Right forelimb (tissue), 1 donor: ENCODE results near the gene HTRA3.
"Not testable (repeated sequence)": the region's sequence is repeated elsewhere in the genome, so short reads cannot be mapped to it uniquely, and the experiment has no call there.

Experiments
- DNase-seq: peaks from one replicate; pipeline ENCODE4 v3.0.0-alpha.2; 2018

HTRA3 gene

DNA sequence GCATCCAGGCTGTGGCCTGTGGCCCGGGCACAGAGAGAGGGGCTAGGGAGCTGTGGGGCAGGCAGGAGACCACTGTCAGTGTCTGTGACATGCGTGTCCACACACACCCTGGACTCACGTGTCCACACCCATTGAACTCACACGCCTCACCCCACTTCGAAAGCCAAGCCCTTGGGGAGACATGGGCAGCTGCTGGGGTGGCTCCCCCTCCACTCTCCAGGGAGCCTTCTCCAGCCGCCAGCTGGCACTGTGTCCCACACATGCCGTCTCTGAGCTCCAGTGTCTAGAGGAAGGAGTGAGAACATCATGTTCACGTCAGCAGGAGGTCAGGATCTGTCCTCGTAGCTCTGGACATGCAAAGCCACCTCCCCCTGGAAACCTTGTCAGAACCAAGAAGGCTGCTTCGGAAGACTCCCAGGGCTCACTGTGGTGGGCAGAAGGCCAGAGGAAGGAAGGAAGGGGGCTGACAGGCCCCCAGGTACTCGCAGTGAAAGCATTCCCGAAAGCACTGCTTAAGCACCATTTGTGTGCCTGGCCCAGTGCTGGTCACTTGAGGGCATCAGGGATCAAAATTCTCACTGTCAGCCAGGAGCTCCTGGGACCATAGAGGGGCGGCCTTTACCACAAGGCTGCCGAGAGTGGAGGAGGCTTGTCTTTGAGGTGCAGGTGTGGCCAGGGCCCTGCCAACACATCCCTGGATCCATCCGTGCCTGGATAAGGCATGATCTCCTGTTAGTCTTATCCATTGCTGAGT, 61.4 kb downstream of the HTRA3 start:
- DNase-seq = peak; percentile 47

GRCh38 chr4:8331575-8331955, 62.0 kb downstream of the HTRA3 start:
- DNase-seq = no peak

GRCh38 chr4:8332038-8332857, 62.7 kb downstream of the HTRA3 start:
- DNase-seq = peak; percentile 20

GRCh38 chr4:8332891-8333331, 63.4 kb downstream of the HTRA3 start:
- no peak for DNase-seq

DNA sequence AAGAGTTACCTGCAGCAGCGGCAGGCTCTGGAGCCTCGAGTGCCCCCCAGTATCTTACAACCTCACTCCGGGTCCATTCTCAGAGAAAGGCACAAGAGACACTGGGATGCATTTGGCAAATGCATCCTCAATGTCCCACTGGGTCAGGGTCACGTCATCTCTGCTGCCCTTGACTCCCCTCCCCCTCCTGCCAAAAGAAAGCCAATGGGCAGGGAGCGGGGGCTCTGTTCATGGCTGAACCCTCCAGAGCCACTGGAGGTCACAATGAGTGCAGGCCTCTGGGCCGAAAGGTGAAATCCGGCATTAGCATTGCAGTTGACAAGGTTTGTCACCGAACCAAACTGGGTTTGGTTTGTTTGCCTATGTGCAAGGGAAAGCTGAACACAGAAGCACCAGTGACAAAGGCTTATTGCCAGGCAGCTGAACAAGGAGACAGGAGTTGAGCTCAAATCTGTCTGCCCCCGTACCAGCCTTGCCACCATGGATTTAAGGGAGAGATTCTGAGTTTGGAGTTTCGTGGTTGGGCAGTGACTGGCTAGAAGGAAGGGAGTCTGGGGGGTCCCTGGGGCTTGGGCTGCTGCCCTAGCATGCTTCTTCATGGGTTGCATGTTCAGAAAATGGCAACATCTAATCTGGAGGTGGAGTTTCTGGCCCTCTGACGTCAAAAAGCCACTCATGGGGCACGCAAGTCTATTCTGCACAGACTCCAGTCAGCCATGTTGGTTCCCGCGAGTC, 64.3 kb downstream of the HTRA3 start:
- DNase-seq = peak; percentile 22

DNA sequence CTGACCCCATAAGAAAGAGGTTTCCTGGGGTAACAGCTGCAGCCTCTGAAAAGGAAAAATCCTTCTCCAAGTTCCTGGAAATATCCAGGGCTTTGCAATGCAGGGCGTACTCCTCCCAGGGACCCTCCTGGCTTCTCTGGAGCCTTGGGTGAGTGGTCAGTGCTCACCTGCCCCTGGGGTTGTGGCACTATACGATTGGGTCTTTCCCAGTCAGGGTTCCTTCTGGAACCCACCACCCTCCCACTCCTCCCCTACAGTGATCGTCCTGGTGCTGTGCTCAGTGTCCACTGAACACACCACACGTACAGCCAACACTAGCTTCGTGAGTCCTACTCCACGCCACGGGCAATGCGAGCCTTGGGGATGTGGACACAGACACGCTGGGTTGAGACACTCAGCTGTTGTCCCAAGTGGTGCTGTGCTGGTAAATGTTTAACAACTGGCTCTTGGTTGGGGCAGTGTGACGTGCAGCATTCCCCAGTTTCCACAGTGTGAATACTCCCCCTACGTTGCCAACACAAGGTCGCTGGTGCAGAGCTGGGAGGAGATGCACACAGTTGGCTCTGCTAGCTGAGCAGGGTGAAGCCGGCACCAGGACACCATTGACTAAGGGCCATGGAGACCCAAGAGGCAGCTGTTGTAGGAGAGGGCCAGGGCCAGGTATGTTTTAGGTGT, 65.4 kb downstream of the HTRA3 start:
- peak; percentile 33 for DNase-seq

DNA sequence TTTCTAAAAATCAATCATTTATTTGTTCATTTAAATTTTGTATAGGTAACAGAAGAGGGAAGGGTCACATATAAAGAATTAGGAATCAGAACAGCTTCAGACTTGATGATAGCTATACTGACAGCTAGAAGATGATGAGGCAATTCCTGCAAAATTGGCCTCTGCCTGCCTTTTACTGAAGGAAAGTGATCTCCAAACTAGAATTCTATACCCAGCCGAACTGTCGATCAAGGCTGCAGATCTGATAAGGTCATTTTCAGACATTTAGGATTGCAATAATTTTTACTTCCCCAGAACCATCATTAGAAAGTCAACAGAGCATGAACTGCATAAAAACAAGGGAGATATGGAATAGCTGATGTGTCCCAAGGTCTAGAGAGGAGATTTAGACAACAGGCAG, 66.3 kb downstream of the HTRA3 start:
- no peak for DNase-seq

DNA sequence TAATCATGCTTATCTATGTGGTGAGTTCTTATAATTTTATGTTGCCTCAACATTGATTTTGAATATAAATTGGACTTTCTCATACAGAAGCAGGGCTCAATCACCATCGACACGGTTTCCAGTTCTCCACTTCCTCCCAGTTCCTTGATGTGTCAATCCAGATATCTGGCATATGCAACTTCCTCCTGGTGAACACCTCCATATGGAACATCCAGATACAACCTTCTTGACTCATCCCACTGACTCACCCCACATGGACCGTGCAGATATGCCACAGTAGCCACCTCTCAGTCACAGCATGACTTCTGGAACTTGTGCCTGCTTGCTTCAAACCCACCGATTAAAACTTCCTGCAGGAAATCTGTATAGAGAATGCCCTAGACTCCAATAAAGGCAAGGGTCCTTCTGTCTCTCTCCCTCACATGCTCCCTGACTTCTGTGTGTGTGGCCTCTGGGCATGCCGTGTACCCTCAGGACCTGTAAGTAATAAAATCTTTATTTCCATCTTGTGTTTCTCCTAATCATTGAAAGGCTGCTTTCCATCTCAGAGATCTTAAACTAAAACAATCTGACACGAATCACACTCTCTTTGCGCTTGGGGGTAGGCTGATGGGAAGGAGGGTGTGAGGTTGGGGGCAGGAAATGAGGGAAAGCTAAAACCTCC, 67.0 kb downstream of the HTRA3 start:
- DNase-seq = peak; percentile 16

DNA sequence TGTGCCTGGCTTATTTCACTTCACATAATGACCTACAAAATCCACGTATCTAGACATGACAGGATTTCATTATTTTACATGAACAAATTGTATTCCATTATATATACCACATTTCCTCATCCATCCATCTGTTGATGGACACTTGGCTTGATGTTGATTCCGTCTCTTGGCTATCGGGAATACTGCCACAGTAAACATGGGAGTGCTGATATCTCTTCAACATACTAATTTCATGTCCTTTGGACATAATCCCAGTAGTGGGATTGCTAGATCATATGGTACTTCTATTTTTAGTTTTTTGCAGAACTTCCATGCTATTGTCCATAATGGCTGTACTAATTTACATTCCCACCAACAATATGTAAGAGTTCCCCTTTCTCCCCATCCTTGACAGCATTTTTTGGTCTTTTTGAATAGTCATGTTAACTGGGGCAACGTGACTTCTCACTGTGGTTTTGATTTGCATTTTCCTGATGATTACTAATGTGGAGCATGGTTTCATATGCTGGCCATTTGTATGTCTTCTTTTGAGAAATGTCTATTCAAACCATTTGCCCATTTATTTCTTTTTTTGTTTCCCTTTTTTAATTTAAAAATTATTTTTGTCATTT, 68.9 kb downstream of the HTRA3 start:
- peak; percentile 6 for DNase-seq

DNA sequence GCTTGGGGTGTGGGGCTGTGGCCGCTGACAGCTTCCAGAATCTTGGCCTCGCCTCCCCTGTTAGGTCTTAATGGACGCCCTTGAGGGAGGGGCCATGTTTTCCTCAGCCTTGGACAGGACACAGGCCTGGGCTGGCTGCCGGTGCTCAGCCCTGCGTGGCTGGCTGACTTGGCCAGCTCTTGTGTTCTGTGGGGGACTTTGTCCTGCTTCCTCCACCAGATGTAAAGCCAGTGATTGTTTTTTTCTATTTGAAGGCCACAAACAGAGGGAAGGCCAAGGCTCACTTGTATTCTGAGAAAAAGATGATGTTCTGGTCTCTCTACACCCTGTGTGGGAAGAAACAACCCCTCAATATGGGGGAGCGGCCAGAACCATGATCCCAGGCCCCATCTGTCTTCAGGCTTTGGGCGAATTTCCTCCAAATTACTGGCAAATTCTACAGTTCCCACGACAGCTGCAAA, 71.3 kb downstream of the HTRA3 start:
- DNase-seq = peak; percentile 90

- not testable (repeated sequence) for DNase-seq
These were observed 71.7 kb downstream of the HTRA3 start for GRCh38 chr4:8341281-8341680.

DNA sequence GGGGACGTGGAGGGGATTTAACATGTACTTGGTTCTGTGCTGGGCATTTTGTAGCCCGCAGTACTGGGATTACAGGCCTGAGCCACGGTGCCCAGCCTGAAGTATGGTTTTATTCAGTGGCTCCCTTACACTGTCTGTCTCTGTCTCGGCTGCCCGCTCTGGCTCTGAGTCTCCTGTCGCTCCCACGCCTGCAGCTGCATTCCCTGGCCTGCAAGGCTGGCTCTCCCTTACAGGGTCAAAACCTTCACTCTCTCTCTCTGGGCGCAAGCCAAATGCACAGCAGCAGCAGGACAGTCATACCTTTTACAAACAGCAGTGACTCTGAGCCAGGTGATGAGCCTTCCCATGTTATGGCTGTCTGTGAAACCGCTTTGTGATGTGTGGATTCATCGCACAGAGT, 72.1 kb downstream of the HTRA3 start:
- DNase-seq = peak; percentile 63

- peak; percentile 43 for DNase-seq
These were observed 73.2 kb downstream of the HTRA3 start for GRCh38 chr4:8342651-8343261.

- DNase-seq = peak; percentile 56
These were observed 73.9 kb downstream of the HTRA3 start for GRCh38 chr4:8343262-8343966.

DNA sequence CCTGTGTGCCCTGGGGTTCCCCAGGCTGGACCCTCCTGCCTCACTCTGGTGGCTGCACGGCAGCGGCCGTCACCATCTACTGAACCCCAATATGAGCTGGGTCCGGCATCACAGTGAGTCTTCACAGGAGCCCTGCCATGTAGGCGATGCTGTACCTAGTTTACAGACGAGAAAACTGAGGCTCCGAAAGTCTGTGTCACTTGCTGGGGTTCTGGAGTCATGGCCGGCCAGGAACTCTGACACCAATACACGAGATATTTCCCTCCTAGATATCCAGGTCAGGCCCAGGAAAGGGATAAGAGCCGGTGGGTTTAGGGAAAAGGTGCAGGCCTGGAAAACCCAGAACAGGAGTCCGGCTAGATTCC, 74.4 kb downstream of the HTRA3 start:
- DNase-seq = no peak

GRCh38 chr4:8344377-8344776, 74.8 kb downstream of the HTRA3 start:
- DNase-seq = peak; percentile 37

GRCh38 chr4:8345053-8345945, 75.7 kb downstream of the HTRA3 start:
- peak; percentile 36 for DNase-seq

DNA sequence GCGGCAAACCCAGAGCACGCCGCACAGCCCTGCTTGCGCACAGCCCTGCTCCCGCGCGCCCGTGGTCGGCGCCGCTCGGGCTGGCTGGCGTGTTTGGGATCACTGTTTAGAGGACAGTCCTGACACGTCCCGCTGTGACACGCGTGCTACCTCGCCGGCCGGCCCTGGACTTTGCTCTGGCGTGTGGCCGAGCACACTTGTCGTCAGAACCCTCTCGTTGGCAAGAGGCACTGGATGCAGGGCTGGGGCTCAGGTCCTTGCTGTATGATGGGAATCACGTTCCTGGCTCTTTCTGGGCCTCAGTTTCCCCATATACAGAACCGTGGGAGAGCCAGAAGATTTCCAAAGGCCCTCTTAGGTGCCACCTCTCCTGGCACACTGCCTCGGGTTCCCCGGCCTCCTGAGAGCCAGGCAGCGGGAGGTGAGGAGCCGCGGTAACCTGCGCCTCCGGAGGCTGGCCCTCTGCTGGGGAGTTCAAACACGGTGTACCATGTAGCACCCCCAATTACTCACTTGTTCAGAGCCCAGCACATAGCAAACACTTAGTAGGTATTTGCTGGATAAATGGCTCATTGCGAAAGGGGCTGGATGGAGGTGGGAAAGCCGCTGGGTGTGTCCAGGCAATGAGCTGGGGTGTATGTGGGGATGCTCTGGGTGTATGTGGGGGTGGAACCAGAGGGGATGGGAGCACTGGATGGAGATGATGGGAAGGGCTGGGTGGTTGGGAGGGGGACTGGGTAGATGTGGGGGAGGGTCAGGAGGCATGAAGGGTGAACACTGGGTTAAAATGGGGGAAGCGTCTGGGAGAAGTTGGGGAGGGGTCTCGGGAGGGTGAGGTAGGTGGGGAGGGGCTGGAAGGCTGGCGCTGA, 76.6 kb downstream of the HTRA3 start:
- peak; percentile 28 for DNase-seq
